ENCODE data around the gene EFCAB7. TPM values are rescaled to one million over a fixed set of nuclear protein-coding genes. Genes with fewer than 3 reads are reported as not detected.
"Not testable (repeated sequence)": the region's sequence is repeated elsewhere in the genome, so short reads cannot be mapped to it uniquely, and the experiment has no call there.

Gene EFCAB7
- total RNA-seq, 4 donors from 2014 or later = 1.9 to 6.1 (median 4.2) TPM

DNA sequence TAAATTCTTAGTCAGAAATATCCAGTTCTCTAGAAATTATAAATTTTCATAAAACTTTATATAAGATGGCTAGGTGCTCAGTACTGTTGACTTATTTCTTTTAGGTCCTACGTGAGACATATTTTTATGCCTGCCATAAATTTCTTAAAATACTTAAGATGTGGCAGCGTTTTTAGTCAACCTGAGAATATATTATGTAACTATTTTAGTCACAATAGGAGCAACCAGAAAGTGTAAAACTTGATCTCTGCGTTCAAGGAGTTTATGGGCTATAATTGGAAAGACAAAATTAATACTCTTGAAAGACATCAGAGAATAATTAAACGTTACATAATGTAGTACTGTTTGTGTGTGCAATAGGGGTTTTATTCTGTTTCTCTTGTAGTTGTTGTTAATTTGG, 45.7 kb downstream of the EFCAB7 start:
- TF ChIP-seq, protein P1, sequence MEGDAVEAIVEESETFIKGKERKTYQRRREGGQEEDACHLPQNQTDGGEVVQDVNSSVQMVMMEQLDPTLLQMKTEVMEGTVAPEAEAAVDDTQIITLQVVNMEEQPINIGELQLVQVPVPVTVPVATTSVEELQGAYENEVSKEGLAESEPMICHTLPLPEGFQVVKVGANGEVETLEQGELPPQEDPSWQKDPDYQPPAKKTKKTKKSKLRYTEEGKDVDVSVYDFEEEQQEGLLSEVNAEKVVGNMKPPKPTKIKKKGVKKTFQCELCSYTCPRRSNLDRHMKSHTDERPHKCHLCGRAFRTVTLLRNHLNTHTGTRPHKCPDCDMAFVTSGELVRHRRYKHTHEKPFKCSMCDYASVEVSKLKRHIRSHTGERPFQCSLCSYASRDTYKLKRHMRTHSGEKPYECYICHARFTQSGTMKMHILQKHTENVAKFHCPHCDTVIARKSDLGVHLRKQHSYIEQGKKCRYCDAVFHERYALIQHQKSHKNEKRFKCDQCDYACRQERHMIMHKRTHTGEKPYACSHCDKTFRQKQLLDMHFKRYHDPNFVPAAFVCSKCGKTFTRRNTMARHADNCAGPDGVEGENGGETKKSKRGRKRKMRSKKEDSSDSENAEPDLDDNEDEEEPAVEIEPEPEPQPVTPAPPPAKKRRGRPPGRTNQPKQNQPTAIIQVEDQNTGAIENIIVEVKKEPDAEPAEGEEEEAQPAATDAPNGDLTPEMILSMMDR (IDR thresholded peaks at IDR 0.05) = no peak
- DNase-seq (ENCODE audit: low spot score) = no peak
- ATAC-seq (ENCODE audit: low FRiP score) = no peak

DNA sequence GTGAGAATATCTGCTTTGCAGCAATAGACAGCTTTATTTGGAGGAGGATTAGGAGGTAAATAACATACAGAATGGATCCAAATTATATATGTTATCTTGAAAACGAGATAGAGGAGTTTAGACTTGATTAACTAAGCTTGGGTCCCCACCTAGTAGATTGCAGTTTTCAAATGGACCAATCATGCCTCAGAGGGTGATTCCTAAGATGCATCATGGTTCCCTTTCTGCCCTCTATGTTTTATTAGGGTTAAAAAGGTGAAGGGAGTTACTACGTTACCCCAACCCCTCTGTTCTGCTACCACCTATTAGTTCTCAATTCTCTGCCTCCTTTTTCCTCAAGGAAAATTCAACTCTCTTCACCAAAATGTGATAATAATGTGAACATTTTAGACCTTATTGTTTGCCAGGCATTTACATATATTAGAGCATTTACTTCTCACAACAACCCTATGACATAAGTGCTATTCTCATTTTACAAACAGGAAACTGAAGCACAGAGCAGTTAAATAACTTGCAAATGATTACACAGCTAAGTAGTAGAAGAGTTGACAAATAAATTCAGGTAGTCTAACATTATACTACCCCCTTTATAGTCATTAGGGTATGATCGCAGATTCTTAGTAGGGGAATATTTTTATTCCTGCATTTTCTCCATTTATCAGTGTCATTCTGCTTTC, 46.5 kb downstream of the EFCAB7 start:
- TF ChIP-seq, protein P1 (IDR thresholded peaks at IDR 0.05) = no peak
- no peak for DNase-seq (ENCODE audit: low spot score)
- ATAC-seq (ENCODE audit: low FRiP score) = no peak

DNA sequence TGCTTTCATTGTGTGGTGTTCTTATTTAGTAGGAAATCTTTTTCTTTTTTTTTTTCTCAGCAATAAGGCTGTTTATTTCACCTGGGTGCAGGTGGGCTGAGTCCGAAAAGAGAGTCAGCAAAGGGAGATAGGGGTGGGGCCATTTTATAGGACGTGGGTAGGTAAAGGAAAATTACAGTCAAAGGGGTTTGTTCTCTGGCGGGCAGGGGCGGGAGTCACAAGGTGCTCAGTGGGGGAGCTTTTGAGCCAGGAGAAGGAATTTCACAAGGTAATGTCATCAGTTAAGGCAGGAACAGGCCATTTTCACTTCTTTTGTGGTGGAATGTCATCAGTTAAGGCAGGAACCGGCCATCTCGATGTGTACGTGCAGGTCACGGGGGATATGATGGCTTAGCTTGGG, 49.4 kb downstream of the EFCAB7 start:
- not testable (repeated sequence) for ATAC-seq (ENCODE audit: low FRiP score); DNase-seq (ENCODE audit: low spot score)

DNA sequence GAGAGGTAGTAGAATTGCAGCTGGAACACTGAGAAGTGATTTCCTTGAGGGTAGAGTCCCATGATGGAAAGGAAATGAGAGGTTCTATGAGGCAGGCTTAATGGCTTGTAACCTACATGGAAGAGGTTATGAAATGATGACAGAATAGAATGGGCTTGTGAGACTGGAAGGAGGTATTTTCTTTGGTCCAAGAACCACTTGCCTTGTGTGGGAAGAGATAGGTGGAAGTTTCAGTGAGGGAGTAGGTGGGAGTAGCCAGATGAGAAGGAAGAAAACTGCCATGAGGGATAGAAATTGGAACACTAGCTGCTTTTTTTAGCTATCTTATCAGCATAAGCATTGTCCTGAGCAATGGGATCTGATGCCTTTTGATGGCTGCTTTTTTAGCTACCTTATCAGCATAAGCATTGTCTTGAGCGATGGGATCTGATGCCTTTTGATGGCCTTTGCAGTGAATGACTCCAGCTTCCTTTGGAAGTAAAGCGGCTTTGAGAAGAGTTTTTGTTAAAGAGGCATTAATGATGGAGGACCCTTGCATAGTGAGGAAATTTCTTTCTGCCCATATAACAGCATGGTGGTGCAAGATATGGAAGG, 51.0 kb downstream of the EFCAB7 start:
- not testable (repeated sequence) for ATAC-seq (ENCODE audit: low FRiP score); DNase-seq (ENCODE audit: low spot score)

DNA sequence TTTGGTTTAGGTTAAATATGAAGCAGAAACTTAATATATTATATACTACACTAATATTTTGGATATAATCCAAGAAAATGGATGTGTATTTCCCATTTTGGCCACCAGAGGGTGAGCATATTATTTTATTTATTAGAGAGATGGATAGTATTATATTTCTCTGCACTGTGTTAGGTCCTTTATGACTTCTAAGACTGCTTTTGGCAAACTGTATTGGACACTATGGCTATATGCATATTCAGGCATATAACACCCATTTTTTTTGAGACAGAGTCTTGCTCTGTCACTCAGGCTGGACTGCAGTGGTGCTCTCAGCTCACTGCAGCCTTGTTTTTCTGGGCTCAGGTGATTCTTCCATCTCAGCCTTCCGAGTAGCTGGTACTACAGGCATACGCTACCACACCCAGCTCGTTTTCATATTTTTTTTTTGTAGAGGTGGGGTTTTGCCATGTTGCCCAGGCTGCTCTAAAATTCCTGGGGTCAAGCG, 52.1 kb downstream of the EFCAB7 start:
- TF ChIP-seq, protein P1 (IDR thresholded peaks at IDR 0.05) = no peak
- ATAC-seq (ENCODE audit: low FRiP score) = no peak
- no peak for DNase-seq (ENCODE audit: low spot score)

DNA sequence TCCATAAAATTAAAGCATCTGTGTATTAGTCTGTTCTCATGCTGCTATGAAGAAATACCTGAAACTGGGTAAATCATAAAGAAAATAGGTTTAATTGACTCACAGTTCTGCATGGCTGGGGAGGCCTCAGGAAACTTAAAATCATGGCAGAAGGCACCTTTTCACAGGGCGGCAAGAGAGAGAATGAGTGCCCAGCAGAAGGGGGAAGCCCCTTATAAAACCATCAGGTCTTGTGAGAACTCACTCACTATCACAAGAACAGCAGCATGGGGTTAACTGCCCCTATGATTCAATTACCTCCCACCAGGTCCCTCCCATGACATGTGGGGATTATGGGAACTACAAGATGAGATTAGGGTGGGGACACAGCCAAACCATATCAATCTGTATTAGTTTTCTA, 63.0 kb downstream of the EFCAB7 start:
- not testable (repeated sequence) for ATAC-seq (ENCODE audit: low FRiP score); DNase-seq (ENCODE audit: low spot score)

DNA sequence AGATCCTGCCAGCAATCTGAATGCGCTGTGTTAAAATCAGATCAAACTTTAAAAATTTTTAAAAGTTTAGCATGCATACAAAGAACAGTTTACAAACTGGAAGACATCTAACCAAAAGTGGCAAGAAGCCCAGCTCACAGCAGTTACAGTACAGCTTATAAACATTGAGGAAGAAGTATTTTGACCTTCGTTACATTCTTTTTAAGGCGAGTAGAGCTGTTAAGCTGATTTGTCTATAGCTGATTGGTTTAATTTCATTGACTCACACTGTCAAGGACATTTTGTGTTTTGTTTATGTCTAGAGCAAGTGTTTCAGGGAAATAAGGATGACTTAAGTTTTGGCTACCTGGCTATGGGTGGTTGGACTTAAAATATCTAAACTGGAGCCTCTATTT, 66.8 kb downstream of the EFCAB7 start:
- TF ChIP-seq, protein P1 (IDR thresholded peaks at IDR 0.05) = no peak
- no peak for ATAC-seq (ENCODE audit: low FRiP score)

DNA sequence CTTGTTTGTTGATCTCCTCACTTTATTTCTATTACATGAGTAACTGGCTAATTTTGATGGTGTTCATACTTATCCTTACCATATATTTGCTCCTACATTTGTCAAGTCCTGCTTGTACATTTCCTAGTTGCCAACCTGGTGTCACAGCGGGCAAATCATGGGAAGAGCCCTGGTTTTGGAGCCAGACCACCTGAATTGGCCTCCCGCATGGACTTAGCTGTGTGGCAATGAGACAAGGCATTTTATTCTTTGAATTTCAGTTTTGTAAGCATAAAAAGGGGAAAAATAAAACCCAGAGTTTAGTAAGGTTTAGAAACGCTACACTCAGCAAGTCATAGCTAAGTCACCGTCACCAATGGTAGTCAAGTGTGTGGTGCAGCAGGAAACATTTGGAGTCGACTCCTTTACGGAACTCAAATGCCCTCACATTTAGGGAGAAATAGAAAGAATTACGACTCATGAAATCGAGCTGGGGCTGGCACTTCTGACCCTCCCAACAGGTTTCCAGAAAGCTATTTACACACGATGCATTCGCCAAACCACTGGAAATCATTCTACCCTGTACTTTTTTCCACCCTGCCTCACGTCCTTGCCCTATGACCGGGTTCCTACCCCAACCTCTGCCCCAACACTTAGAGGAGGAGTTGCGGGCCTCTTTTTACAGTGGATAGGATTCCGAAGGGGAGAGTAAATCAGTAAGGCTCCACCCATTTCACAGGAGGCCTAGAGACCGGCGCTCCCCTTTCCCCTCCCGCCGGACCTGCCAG, 69.4 kb downstream of the EFCAB7 start:
- TF ChIP-seq, protein P1 (IDR thresholded peaks at IDR 0.05) = no peak
- DNase-seq (ENCODE audit: low spot score) (no peak), ATAC-seq (ENCODE audit: low FRiP score) (no peak)

More for the DNA sequence above, 66.8 kb downstream of the EFCAB7 start:
- no peak for DNase-seq (ENCODE audit: low spot score)
